ENCODE results near the gene AQP2.

AQP2 gene, protein sequence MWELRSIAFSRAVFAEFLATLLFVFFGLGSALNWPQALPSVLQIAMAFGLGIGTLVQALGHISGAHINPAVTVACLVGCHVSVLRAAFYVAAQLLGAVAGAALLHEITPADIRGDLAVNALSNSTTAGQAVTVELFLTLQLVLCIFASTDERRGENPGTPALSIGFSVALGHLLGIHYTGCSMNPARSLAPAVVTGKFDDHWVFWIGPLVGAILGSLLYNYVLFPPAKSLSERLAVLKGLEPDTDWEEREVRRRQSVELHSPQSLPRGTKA

DNA sequence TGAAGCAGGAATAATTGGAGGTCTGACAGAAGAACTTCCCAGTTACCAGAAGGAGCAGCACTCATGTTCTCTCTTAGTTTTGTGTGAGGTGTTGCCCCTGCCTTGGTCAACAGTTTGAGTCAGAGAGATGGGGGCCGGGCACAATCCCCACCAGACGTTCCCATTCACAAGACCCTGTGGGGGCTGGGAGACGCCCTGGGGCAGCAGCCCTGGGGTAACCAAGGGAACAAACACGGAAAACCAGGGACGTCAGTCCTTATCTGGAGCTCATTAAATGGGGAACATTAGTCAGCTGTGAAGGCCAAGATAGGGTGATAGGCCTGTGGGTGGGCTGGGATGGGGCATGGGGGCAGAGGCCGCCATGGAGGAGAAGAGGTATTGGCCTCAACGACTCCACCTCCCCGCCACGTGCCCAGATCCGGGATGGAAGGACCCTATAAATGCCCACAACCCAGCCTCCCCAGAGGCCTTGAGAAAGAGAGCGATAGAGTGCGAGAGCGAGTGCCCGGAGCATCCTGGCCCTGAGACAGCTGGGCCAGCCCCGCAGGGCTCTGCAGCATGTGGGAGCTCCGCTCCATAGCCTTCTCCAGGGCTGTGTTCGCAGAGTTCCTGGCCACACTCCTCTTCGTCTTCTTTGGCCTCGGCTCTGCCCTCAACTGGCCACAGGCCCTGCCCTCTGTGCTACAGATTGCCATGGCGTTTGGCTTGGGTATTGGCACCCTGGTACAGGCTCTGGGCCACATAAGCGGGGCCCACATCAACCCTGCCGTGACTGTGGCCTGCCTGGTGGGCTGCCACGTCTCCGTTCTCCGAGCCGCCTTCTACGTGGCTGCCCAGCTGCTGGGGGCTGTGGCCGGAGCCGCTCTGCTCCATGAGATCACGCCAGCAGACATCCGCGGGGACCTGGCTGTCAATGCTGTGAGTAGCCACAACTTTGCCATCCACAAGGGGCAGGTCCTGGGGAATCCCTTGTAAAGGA is at the start of gene AQP2:
AQP2 (plus strand) TSS at position 465 of the 979 bp plus-strand sequence; CDS start at position 559, 94 bp downstream.
- DNase-seq (ENCODE audit: low read depth in 2 of 2), result no peak

DNA sequence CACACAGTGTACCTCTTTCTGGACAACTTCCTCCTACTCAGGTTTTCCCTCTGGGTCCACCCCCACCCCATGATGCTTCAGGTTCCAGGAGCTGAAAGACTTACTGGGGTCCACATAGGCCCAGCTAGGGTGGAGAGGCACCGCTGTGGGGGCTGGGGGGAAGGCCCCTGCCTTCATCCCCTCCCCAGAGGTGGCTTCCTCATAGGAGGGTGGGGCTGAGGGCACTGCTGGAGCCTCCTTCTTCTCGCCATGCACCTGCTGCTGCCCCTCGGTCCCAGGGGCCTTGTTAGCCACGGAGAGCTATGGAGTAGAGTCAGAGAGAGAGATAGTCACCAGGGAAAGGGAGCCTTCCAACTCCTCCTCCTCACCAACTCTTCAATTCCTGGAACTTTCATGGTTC is 49.5 kb upstream of the AQP2 start:
- no peak for DNase-seq (ENCODE audit: low read depth in 2 of 2)

DNA sequence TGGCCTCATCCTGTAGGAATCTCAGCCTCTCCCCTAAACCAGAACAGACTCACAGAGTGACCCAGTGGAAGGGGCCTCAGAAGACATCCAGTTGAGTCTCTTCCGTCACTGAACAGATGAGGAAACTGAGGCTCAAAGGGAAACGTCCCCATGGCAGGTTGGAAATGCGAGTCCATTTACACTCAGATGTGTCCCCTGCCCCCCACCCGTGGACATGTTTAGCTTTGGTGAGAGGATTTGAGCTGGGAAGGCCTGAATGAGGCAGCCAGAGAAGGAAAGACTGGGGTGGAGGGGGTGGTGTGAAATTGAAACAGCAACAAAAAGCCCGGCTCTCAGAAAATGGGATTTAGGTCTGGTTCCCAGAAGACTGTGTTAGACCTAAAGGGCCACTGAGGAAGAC is 48.6 kb upstream of the AQP2 start:
- DNase-seq (ENCODE audit: low read depth in 2 of 2), result no peak

DNA sequence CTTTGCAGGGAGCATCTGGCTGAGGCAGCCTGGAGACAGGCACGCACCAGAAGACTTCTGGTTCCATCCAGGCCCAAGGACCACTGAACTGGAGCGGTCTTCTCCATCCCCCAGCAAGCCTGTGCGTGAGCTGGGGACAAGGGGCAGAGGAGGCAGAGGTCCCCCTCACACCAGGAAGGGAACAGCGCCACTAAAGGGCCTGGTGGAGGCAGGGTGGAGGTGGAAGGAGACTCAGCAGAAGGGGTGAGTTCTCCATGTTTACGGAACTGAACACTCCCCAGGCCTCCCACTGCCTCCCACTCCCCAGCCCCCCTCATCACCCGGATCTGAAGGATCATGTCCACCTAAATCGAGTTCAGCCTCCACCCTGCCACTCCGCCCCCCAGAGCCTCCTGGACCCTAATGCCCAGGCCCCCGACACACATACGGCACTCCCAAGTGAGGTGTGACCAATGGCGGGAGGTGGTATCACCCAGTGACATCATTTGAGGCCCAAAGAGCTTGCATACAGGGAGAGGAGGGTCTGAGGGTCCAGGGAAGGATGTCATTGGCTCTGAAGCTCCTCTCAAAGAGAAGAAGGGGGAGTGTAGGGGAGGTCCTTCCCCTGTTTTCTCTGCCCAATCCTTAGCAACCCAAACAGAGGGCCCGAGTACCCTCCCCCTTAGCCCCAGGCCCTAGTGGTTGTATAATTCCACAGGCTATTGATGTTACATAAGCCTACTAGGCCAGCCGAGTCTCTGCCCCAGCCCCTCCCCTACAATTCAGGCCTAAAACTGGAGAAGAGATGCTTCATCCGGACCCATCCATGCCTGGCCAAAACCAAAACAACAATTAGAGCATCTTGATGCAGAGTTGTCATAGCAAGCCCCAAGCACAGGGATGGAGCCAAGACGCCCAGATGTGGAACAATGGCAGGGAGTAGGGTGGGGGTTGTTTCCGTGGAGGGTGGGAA is 47.9 kb upstream of the AQP2 start:
- DNase-seq (ENCODE audit: low read depth in 2 of 2), result no peak

DNA sequence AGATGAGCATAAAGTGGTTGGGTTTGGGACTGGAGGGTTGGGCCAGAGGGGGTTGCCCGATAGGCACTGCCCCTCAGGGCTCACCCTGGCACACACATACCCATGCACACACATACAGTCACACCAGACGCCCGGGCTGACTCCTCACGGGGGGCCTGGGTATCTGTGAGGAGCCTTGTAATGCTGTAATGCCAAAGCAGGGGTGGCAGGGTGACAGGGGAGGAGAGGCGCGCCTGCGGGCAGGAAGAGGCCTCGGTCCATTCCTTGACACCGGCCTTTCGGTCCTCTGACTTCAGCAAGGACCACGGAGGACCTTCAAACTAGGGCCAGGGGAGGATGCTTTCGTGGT is 47.2 kb upstream of the AQP2 start:
- DNase-seq (ENCODE audit: low read depth in 2 of 2), result no peak

DNA sequence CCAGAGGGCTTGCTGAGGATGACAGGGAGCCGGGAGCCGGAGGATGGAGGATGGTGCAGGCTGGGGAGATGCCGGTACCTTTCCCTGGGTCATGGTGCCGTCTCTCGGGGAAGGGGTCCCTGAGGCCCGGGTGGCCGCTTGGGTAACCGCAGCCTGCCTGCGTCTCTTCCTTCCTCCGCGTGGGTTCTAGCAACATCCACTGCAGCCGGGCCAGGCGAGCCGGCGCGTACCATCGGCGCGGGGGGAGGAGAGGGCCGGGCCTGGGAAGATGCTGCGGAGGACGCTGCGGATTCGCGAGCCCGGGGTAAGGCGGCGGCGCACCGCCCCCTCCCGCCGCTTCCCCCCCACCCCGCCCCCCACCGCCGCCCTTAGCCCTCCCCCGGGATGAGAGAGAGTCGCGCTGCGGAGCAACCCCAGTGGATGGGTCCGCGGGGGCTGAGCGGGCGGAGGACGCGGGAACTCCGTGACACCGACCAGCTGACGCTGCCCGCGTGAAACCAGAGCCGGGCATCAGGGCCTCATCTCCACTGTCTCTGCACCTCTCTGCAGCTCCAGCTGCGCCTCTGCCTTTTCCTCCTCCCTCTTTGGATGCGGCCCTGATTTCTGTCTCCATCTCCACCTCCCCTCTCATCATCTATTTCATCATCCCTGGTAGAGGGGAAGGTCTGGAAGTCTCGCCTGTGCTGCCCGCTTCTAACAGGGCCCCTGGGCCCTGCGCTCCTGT is 46.7 kb upstream of the AQP2 start, which contains the start of gene FAIM2:
FAIM2 (minus strand) TSS at position 201 of the 724 bp plus-strand sequence; CDS start at position 93, 108 bp downstream.
- no peak for DNase-seq (ENCODE audit: low read depth in 2 of 2)

GRCh38 chr12:49904601-49905000 is 45.9 kb upstream of the AQP2 start:
- DNase-seq (ENCODE audit: low read depth in 2 of 2), result no peak

- DNase-seq (ENCODE audit: low read depth in 2 of 2), result no peak
Observed at GRCh38 chr12:49905718-49906314, 44.7 kb upstream of the AQP2 start.

DNA sequence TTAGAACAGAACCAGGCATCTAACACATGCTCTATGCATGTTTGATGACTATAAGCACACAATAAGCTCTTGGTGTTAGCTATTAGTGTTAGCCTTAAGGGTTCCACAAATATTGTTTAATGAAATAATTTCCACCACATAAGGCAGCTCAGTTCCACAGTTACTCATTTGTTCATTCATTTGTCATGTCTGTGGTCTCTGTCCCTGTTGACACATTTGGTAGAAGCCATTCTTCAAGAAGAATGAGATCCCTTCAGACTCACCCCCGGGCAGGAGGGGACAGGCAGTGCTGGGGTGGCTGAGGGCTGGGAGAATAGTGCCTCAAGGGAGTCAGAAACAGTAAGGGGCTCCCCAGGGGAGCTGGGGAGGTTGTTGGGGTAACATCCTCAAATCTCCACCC is 43.2 kb upstream of the AQP2 start:
- no peak for DNase-seq (ENCODE audit: low read depth in 2 of 2)

DNA sequence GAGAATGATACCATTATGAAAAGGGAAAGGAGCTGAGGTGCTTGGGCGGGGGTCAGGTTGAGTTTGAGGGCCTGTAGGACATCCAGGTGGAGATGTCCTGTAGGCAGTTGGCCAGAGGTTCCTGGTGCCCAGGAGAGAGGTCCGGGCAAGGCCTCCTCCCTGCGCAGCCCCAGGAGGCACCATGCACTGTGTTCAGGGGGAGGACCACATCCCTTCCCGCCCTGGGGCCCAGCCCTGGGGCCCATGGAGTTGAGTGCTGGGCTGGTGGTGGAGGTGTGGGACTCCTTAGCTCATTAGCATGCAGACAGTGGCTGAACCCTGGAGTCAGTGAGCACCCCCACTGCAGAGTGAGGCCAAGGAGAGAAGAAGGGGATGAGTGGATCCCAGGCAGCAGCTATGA is 41.2 kb upstream of the AQP2 start:
- no peak for DNase-seq (ENCODE audit: low read depth in 2 of 2)

GRCh38 chr12:49909826-49910225 is 40.7 kb upstream of the AQP2 start:
- no peak for DNase-seq (ENCODE audit: low read depth in 2 of 2)

GRCh38 chr12:49910331-49911212 is 40.0 kb upstream of the AQP2 start:
- DNase-seq (ENCODE audit: low read depth in 2 of 2), result no peak

DNA sequence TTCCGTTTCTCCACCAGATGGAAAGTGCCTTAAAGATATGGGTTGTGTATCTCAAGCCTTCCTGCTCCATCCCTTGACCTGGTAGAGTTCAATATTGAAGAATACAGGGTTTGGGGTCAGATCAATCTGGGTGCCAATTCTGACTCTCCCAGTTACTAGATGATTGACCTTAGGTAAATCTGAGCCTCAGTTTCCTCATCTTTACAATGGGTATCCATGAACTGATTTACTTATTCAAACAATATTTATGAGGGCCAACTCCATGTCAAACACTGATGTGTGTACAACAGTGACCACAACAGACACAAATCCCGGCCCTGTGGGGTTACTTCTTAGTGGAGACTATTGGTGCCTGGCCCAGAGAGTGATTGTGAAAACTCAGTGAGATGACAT is 39.3 kb upstream of the AQP2 start:
- DNase-seq (ENCODE audit: low read depth in 2 of 2), result no peak

GRCh38 chr12:49912345-49913255 is 37.9 kb upstream of the AQP2 start:
- no peak for DNase-seq (ENCODE audit: low read depth in 2 of 2)

GRCh38 chr12:49916129-49916919 is 34.2 kb upstream of the AQP2 start:
- no peak for DNase-seq (ENCODE audit: low read depth in 2 of 2)

- DNase-seq (ENCODE audit: low read depth in 2 of 2), result no peak
Observed at GRCh38 chr12:49917166-49917787, 33.3 kb upstream of the AQP2 start.

GRCh38 chr12:49917788-49918173 is 32.8 kb upstream of the AQP2 start:
- no peak for DNase-seq (ENCODE audit: low read depth in 2 of 2)
